ENCODE measurements around the gene LIPH. TPM values are rescaled to one million over a fixed set of nuclear protein-coding genes. Genes with fewer than 3 reads are reported as not detected.

The LIPH gene
- total and polyA plus RNA-seq, 10 of the 15 experiments (the other 5 are each of a cell fraction or from before 2014, with no cell fraction given): 2.2 to 11.1 (median 5.4) TPM

DNA sequence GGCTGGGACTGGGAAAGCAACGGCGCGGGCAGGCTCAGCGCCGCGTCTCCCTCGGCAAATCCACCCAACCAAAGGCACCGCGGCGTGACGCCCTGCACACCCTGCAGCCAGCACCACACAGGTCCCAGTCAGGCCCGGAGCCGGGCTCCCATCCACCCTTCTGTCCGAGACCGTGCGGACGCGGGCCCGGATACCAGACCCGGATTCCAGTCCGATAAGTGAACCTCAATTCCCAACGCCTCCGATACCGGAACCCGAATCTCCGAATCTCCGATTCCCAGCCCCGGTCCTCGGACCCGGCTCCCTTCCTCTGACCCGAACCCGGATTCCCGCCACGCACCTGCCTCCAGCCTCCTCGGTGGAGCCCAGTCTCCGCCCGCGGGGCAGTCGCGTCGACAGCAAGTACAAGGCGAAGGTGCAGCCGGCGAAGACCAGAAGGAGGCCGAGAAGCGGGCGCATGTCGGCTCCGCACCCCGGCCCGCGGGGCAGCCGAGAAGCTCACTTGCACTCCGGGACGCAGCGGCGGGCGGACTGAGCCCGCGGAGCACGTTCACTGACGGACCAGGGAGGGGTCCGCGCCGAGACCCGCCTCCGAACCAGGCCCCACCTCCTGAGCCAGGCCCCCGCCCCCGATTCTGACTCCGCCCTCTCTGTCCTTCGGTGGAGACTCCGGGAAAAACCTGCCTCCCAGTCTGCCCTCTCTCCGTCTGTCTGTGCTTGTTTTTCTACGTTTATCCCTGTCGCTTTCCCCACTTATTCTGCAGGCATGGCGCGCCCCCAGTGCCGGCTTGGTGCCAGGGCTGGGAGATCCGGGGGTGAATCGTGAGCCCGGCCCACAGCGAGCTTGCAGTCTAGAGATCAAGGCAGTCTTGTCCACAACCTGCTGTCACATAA lies 53.6 kb downstream of the LIPH start, which contains the start of gene TMEM41A (continued):
- TF ChIP-seq, protein P1, sequence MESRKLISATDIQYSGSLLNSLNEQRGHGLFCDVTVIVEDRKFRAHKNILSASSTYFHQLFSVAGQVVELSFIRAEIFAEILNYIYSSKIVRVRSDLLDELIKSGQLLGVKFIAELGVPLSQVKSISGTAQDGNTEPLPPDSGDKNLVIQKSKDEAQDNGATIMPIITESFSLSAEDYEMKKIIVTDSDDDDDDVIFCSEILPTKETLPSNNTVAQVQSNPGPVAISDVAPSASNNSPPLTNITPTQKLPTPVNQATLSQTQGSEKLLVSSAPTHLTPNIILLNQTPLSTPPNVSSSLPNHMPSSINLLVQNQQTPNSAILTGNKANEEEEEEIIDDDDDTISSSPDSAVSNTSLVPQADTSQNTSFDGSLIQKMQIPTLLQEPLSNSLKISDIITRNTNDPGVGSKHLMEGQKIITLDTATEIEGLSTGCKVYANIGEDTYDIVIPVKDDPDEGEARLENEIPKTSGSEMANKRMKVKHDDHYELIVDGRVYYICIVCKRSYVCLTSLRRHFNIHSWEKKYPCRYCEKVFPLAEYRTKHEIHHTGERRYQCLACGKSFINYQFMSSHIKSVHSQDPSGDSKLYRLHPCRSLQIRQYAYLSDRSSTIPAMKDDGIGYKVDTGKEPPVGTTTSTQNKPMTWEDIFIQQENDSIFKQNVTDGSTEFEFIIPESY (IDR thresholded peaks at IDR 0.05): no peak
- TF ChIP-seq, protein P2, sequence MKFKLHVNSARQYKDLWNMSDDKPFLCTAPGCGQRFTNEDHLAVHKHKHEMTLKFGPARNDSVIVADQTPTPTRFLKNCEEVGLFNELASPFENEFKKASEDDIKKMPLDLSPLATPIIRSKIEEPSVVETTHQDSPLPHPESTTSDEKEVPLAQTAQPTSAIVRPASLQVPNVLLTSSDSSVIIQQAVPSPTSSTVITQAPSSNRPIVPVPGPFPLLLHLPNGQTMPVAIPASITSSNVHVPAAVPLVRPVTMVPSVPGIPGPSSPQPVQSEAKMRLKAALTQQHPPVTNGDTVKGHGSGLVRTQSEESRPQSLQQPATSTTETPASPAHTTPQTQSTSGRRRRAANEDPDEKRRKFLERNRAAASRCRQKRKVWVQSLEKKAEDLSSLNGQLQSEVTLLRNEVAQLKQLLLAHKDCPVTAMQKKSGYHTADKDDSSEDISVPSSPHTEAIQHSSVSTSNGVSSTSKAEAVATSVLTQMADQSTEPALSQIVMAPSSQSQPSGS (IDR thresholded peaks at IDR 0.05; ENCODE audit: low read length): no peak
- TF ChIP-seq, protein P3, sequence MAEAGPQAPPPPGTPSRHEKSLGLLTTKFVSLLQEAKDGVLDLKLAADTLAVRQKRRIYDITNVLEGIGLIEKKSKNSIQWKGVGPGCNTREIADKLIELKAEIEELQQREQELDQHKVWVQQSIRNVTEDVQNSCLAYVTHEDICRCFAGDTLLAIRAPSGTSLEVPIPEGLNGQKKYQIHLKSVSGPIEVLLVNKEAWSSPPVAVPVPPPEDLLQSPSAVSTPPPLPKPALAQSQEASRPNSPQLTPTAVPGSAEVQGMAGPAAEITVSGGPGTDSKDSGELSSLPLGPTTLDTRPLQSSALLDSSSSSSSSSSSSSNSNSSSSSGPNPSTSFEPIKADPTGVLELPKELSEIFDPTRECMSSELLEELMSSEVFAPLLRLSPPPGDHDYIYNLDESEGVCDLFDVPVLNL (IDR thresholded peaks at IDR 0.05; ENCODE audit: low read depth, low read length): no peak
- TF ChIP-seq RFX5 (IDR thresholded peaks at IDR 0.05; ENCODE audit: low read depth, low read length) (no peak; the same call in 1 of the 2 replicates), FOXK2 (IDR thresholded peaks at IDR 0.05) (no peak), CREM (IDR thresholded peaks at IDR 0.05; ENCODE audit: low read depth) (peak; percentile 81), DPF2 (IDR thresholded peaks at IDR 0.05) (peak; percentile 77; the same call in 1 of the 2 replicates), RAD21 (IDR thresholded peaks at IDR 0.05; ENCODE audit: insufficient read depth, low read depth, low read length) (peak; percentile 14; the same call in 1 of the 2 replicates), CBX5 (IDR thresholded peaks at IDR 0.05; ENCODE audit: low read depth) (peak; percentile 99), PAX5 (IDR thresholded peaks at IDR 0.05; ENCODE audit: borderline replicate concordance, low read depth, low read length) (peak; percentile 89), YY1 (IDR thresholded peaks at IDR 0.05; ENCODE audit: low read depth, low read length) (peak; percentile 93), SMC3 (IDR thresholded peaks at IDR 0.05; ENCODE audit: borderline replicate concordance, low read length) (0 out of 2 replicates have a peak, but pooled peaks have one; percentile 14), ASH2L (IDR thresholded peaks at IDR 0.05; ENCODE audit: borderline replicate concordance, low read depth) (0 out of 2 replicates have a peak, but pooled peaks have one; percentile 71), NR2C1 (IDR thresholded peaks at IDR 0.05) (peak; percentile 67), BACH1 (IDR thresholded peaks at IDR 0.05; ENCODE audit: borderline replicate concordance) (0 out of 2 replicates have a peak, but pooled peaks have one; percentile 30), CEBPB (IDR thresholded peaks at IDR 0.05; ENCODE audit: borderline replicate concordance in 1 of 2, low read depth in 2 of 2, low read length in 2 of 2) (no peak), NFYB (IDR thresholded peaks at IDR 0.05; ENCODE audit: insufficient read depth, low read depth, low read length) (no peak), ZNF274 (IDR thresholded peaks at IDR 0.05; ENCODE audit: insufficient read depth, insufficient read length) (no peak), KLF5 (IDR thresholded peaks at IDR 0.05; ENCODE audit: partially characterized antibody) (no peak), FOS (IDR thresholded peaks at IDR 0.05; ENCODE audit: borderline replicate concordance, extremely low read depth, insufficient read length) (no peak), HDAC2 (IDR thresholded peaks at IDR 0.05) (no peak)
- TF ChIP-seq, protein P4, sequence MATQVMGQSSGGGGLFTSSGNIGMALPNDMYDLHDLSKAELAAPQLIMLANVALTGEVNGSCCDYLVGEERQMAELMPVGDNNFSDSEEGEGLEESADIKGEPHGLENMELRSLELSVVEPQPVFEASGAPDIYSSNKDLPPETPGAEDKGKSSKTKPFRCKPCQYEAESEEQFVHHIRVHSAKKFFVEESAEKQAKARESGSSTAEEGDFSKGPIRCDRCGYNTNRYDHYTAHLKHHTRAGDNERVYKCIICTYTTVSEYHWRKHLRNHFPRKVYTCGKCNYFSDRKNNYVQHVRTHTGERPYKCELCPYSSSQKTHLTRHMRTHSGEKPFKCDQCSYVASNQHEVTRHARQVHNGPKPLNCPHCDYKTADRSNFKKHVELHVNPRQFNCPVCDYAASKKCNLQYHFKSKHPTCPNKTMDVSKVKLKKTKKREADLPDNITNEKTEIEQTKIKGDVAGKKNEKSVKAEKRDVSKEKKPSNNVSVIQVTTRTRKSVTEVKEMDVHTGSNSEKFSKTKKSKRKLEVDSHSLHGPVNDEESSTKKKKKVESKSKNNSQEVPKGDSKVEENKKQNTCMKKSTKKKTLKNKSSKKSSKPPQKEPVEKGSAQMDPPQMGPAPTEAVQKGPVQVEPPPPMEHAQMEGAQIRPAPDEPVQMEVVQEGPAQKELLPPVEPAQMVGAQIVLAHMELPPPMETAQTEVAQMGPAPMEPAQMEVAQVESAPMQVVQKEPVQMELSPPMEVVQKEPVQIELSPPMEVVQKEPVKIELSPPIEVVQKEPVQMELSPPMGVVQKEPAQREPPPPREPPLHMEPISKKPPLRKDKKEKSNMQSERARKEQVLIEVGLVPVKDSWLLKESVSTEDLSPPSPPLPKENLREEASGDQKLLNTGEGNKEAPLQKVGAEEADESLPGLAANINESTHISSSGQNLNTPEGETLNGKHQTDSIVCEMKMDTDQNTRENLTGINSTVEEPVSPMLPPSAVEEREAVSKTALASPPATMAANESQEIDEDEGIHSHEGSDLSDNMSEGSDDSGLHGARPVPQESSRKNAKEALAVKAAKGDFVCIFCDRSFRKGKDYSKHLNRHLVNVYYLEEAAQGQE (IDR thresholded peaks at IDR 0.05; ENCODE audit: low read depth, low read length): peak; percentile 51; the same call in 1 of the 2 replicates

Data from GM12878 (cell line).